Neural cell (in vitro differentiated cells): Measurements from ENCODE around the gene TAAR2. TPM values are rescaled to one million over a fixed set of nuclear protein-coding genes. Genes with fewer than 3 reads are reported as not detected.

Experiments used
- H2AFZ ChIP-seq: fragments of 200-600, 300-800 bp; sonication (generic), shearing (Covaris generic); 2 replicates; pipeline ENCODE4 v1.6.0; 2014; ENCODE audit warnings: low read depth, mild to moderate bottlenecking, antibody characterized with exemption, low read length, moderate library complexity
- H3F3A ChIP-seq: fragments of 200-600 bp; shearing (Covaris generic); 2 replicates; pipeline ENCODE4 v1.6.1; 2016; ENCODE audit warnings: mild to moderate bottlenecking, moderate library complexity, mixed read lengths, antibody characterized with exemption, low read length; ENCODE audit not compliant: insufficient read depth, poor library complexity, severe bottlenecking
- H3K27ac ChIP-seq: fragments of 200-600, 300-800 bp; sonication (generic), shearing (Covaris generic); 2 replicates; pipeline ENCODE4 v1.5.1; 2014; ENCODE audit warnings: mild to moderate bottlenecking, low read length, moderate library complexity
- H3K27me3 ChIP-seq: fragments of 300-800, 200-600 bp; sonication (generic), shearing (Covaris generic); 2 replicates; pipeline ENCODE4 v1.6.0; 2014; ENCODE audit warnings: mild to moderate bottlenecking, low read depth, low read length, moderate library complexity; ENCODE audit not compliant: insufficient read depth
- H3K36me3 ChIP-seq: fragments of 300-800, 200-600 bp; sonication (generic), shearing (Covaris generic); 2 replicates; pipeline ENCODE4 v1.5.1; 2014; ENCODE audit warnings: mild to moderate bottlenecking, antibody characterized with exemption, low read length, moderate library complexity; ENCODE audit not compliant: insufficient read depth
- H3K4me2 ChIP-seq: fragments of 300-800, 200-600 bp; sonication (generic), shearing (Covaris generic); 2 replicates; pipeline ENCODE4 v1.6.0; 2014; ENCODE audit warnings: mild to moderate bottlenecking, low read length
- H3K4me3 ChIP-seq: fragments of 300-800, 200-600 bp; sonication (generic), shearing (Covaris generic); 2 replicates; pipeline ENCODE4 v1.5.1; 2014; ENCODE audit warnings: mild to moderate bottlenecking, low read length, moderate library complexity
- H3K79me2 ChIP-seq: fragments of 200-600 bp; shearing (Covaris generic); replicated peaks from 2 replicates; pipeline ENCODE4 v1.6.0; 2014; ENCODE audit warnings: mild to moderate bottlenecking, low read length, moderate library complexity; ENCODE audit not compliant: insufficient read depth
- H3K9ac ChIP-seq: fragments of 300-800, 200-600 bp; sonication (generic), shearing (Covaris generic); 2 replicates; pipeline ENCODE4 v1.6.1; 2016; ENCODE audit warnings: mild to moderate bottlenecking, low read length, mixed read lengths
- H3K9me2 ChIP-seq: fragments of 200-600 bp; shearing (Covaris generic); 2 replicates; pipeline ENCODE4 v1.6.1; 2016; ENCODE audit warnings: mild to moderate bottlenecking, low read length, mixed read lengths; ENCODE audit not compliant: insufficient read depth
- H3K9me3 ChIP-seq: fragments of 200-600, 300-800 bp; sonication (generic), shearing (Covaris generic); 2 replicates; pipeline ENCODE4 v1.6.1; 2016; ENCODE audit warnings: mild to moderate bottlenecking, mixed run types, low read length, moderate library complexity, mixed read lengths
- H4K20me1 ChIP-seq: fragments of 200-600 bp; shearing (Covaris generic); 2 replicates; pipeline ENCODE4 v1.6.1; 2016; ENCODE audit warnings: mild to moderate bottlenecking, mixed run types; ENCODE audit not compliant: insufficient read depth
- CTCF ChIP-seq: fragments of 450-650 bp; IDR thresholded peaks from 2 replicates; pipeline ENCODE4 v1.5.1; 2014; ENCODE audit warnings: antibody characterized with exemption, mild to moderate bottlenecking, moderate library complexity; ENCODE audit not compliant: poor library complexity, severe bottlenecking
- EP300 ChIP-seq: fragments of 450-650 bp; conservative IDR thresholded peaks from 2 replicates; pipeline ENCODE4 v1.6.1; 2014; ENCODE audit warnings: antibody characterized with exemption, mild to moderate bottlenecking, moderate library complexity; ENCODE audit not compliant: poor library complexity, severe bottlenecking
- EZH2 ChIP-seq: fragments of 200-600, 300-800 bp; shearing (Covaris generic), sonication (generic); IDR thresholded peaks from 2 replicates; pipeline ENCODE4 v1.6.1; 2014; ENCODE audit warnings: antibody characterized with exemption, low read length, borderline replicate concordance, mild to moderate bottlenecking; ENCODE audit not compliant: insufficient read depth, poor library complexity, severe bottlenecking
- MXI1 ChIP-seq: fragments of 450-650 bp; conservative IDR thresholded peaks from 2 replicates; pipeline ENCODE4 v1.6.1; 2014; ENCODE audit warnings: antibody characterized with exemption, mild to moderate bottlenecking; ENCODE audit not compliant: poor library complexity, severe bottlenecking
- POLR2AphosphoS5 ChIP-seq: IDR thresholded peaks from 2 replicates; pipeline ENCODE4 v1.6.1; 2012
- RAD21 ChIP-seq: fragments of 450-650 bp; conservative IDR thresholded peaks from 2 replicates; pipeline ENCODE4 v1.6.1; 2014; ENCODE audit warnings: antibody characterized with exemption, mild to moderate bottlenecking, moderate library complexity
- REST ChIP-seq: IDR thresholded peaks from 2 replicates; pipeline ENCODE4 v1.6.1; 2012; ENCODE audit warnings: borderline replicate concordance
- SMC3 ChIP-seq: fragments of 450-650 bp; conservative IDR thresholded peaks from 2 replicates; pipeline ENCODE4 v1.6.1; 2014; ENCODE audit warnings: antibody characterized with exemption, mild to moderate bottlenecking, moderate library complexity; ENCODE audit not compliant: poor library complexity
- TAF1 ChIP-seq: IDR thresholded peaks from 2 replicates; pipeline ENCODE4 v1.6.1; 2012; ENCODE audit warnings: low read depth
- polyA plus RNA-seq: library from polyadenylated mRNA; depleted of rRNA; stranded (reverse); fragments of >200 nt; gene quantifications from 2 replicates; pipeline ENCODE4 v1.2.3, GENCODE V29; 2014

TAAR2 gene
- polyA plus RNA-seq, 1 donor from 2014 or later: not detected

- Histone ChIP-seq H4K20me1 (no peaks in the 10 kb centered on the region), H3K9ac (no peak overlapping the region), H3K9me3 (no peaks in the 10 kb centered on the region), H3K79me2 (no peaks in the 10 kb centered on the region), H3K27ac (no peak overlapping the region), H3K9me2 (no peaks in the 10 kb centered on the region), H3K36me3 (no peaks in the 10 kb centered on the region), H3F3A (no peaks in the 10 kb centered on the region), H3K27me3 (no peaks in the 10 kb centered on the region), H2AFZ (no peak overlapping the region), H3K4me3 (no peak overlapping the region), H3K4me2 (no peak overlapping the region)
- TF ChIP-seq EZH2: no peak
- TF ChIP-seq TAF1: no peak
- TF ChIP-seq POLR2AphosphoS5: no peak
- TF ChIP-seq REST: no peak
- TF ChIP-seq EP300: no peak
- no peak for TF ChIP-seq SMC3
- no peak for TF ChIP-seq RAD21
- no peak for TF ChIP-seq MXI1
- no peak for TF ChIP-seq CTCF
Observed at GRCh38 chr6:132663661-132664060, 39.6 kb upstream of the TAAR2 start.

GRCh38 chr6:132661906-132662305, 37.8 kb upstream of the TAAR2 start:
- no peaks in the 10 kb centered on the region for H3K9me2 ChIP-seq
- no peaks in the 10 kb centered on the region for H3K9me3 ChIP-seq
- no peak overlapping the region for H3K4me2 ChIP-seq
- H3K79me2 ChIP-seq: no peaks in the 10 kb centered on the region
- no peak for TF ChIP-seq CTCF
- no peak overlapping the region for H3K4me3 ChIP-seq
- no peak overlapping the region for H3K27ac ChIP-seq
- no peak overlapping the region for H2AFZ ChIP-seq
- no peaks in the 10 kb centered on the region for H3K36me3 ChIP-seq
- H3K9ac ChIP-seq: no peak overlapping the region
- H3K27me3 ChIP-seq: no peaks in the 10 kb centered on the region
- no peaks in the 10 kb centered on the region for H3F3A ChIP-seq
- H4K20me1 ChIP-seq: no peaks in the 10 kb centered on the region
